Glomerular visceral epithelial cell (primary cell): Measurements from ENCODE around the gene ANGPT4.
"Not testable (repeated sequence)": the region's sequence is repeated elsewhere in the genome, so short reads cannot be mapped to it uniquely, and the experiment has no call there.

Experiments used
- DNase-seq: peaks from one replicate; pipeline ENCODE4 v3.0.0-alpha.2; 2016; ENCODE audit errors: extremely low spot score

ANGPT4 gene

DNA sequence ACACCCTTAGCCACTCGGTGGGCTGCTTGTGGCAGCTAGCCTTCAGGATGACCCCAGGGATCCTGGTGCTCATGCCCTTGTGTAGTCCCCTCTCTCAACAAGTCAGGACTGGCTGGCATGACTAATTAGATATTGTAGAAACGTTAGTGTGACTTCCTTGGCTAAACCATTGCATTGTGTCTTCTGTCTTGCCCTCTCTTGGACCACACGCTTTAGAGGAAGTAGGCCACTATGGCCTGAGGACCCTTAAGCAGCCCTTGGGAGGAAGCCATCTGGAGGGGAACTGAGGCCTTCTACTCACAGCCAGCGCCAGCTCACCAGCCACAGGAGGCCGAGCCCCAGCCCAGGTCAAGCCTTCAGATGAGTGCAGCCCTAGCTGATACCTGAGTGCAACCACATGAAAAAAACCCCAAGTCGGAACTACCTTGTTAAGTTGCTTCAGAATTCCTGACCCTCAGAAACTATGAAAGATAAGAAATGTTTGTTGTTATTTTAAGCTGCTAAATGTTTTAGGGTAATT is 10.1 kb downstream of the ANGPT4 start:
- DNase-seq = no peak

DNA sequence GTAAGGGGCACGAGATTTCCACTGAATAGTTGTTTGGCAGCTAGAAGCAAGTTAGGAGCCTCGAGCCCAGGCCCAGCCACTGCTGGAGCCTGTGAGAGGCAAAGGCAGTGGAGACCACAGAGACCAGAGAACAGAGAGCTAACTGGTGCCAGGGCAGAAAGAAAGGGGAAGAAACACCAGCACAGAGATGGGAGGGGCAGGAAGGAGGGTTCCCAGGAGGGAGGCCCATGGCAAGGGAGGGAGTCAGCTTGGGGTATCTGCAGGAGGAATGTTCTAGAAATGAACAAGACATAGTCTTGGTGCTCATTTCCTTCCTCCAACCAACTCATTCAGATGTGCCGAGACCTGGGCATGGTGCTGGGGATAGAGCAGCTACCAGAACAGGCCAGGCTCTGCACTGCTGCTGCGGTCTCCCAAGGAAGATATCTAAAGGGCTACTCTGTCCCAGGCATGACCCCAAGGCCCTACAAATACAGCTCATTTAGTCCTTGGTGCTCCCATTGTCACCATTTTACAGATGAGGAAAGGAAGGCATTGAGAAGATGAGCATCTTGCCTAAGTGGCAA is 10.7 kb downstream of the ANGPT4 start:
- no peak for DNase-seq

DNA sequence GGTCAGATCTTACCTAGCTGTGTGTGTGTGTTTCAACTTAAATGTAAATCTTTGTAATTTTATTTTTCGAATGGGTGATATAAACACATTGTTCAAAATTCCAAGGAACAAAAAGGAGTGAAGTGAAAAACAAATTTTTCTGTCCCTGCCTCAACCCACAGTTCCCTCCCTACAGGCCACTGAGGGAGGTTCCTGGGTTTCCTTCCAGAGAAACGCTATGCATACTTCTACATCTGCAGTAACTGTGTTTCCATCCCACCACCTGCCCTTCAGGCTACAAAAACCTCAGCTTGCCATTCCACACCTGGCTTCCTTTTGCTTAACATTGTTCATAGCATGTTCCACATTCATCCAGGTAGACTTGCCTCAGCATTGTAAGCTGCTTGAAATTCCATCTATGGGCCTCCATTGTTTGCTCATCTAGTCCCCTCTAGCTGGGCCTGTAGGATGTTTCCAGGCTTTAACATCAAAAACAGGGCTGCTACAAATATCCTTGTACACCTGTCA is 12.0 kb downstream of the ANGPT4 start:
- no peak for DNase-seq

DNA sequence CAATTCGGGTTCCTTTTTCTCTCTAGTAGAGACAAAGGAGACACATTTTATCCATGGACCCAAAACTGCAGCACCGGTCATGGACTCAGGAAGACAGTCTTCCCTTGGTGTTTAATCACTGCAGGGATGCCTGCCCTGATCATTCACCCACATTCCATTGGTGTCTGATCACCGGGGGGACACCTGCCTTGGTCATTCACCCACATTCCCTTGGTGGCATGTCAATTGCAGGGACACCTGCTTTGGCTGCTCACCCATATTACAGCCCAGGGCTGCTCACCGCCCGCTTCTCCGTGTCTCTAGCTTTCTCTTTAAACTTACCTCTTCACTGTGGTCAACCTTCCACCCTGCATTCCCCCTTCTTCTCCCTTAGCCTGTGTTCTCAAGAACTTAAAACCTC is 18.7 kb downstream of the ANGPT4 start:
- DNase-seq = not testable (repeated sequence)

DNA sequence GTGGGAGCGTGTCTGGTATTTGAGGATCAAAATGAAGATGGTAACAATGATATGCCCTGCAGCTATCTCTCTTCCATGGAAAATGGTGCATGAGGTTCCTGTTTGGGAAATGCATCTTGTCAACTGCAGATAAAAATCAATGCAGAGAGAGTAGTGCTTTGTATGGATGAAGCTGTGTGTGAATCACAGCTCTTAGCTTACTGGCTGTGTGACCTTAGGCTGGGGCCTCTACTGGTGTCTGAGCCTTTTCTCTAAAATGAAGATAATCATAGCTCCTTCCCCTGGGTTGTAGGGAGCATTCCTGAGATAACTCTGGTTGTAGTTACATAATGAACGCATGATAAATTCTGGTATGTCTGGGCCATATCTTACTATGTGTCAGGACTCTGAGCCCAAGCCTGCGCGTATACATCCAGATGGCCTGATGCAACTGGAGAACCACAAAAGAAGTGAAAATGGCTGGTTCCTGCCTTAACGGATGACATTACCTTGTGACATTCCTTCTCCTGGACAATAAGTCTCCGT is 19.6 kb downstream of the ANGPT4 start:
- DNase-seq = no peak

DNA sequence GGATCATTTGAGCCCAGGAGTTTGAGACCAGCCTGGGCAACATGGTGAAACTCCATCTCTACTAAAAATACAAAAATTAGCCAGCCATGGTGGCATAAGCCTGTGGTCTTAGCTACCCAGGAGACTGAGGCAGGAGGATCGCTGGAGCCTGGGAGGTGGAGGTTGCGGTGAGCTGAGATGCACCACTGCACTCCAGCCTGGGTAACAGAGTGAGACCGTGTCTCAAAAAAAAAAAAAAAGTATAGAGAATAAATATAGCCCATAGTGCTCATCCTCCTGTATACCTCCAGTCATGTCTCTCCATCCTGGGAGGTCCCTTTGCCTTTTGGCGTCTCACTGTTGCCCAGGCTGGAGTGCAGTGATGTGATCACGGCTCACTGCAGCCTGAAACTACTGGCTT is 23.8 kb downstream of the ANGPT4 start:
- peak; percentile 68 for DNase-seq

DNA sequence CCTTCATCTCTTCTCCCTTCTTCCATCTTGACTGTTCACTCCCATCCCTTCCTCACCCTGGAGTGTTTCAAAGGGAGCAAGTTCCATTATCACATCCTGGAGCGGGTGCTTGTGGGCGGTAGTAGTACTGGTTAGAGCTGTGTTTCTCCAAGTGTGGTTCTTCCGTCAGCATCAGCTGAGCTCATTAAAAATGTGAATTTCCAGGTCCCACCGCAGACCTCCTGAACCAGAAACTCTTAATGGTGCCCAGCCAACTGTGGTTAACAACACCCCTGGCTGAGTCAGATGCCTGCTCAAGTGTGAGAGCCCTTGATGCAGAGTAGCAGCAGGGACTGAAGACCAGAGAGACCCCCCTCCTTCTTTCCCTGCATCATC is 24.4 kb downstream of the ANGPT4 start:
- peak; percentile 98 for DNase-seq

DNA sequence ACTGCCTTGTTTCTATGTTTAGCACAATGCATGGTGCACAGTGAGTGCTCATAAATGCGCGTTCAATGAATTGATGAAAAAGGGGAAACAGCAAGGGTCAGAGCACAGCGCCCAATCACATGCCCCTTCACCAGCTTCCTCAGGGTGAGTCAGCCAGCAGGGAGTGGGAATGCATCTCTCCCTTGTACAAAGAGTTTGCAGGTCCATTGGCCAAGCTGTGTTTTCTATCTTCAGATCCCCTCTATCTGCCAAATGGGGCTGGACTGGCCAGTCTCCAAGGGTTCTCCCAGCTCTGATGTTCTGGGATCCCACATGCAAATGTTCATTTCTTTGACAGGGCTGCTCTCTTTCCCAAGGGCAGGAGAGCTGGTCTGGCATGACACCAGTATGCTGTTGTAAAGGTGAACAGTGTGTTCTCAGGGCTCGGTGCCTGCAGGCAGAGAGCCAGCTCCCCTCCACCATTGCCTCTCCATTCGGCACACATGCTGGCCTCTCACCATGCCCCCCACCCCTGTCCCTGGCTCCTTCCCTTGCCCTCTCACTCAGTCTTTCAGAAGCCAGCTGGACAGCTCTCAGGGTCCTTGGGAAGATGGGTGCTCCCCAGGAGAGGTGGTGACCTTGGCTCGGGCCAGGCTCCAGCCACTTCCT is 25.0 kb downstream of the ANGPT4 start:
- DNase-seq = peak; percentile 22

DNA sequence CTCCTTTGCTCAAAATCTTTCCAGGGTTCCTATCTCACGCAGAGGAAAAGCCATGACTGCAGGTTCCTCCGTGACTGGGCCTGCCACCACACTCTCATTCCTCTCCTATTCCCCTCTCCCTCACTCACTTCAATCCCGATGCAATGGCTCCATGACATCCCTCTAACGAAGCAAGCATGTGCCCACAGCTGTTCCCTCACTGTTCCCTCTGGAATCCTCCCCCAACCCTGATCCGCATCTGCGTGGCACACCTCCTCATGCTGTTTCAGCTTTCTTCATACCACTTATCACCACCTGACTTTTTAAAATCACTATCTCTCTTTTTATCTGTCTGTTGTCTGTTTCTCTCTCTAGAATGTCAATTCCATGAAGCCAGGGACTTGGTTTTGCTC is 25.5 kb downstream of the ANGPT4 start:
- no peak for DNase-seq

DNA sequence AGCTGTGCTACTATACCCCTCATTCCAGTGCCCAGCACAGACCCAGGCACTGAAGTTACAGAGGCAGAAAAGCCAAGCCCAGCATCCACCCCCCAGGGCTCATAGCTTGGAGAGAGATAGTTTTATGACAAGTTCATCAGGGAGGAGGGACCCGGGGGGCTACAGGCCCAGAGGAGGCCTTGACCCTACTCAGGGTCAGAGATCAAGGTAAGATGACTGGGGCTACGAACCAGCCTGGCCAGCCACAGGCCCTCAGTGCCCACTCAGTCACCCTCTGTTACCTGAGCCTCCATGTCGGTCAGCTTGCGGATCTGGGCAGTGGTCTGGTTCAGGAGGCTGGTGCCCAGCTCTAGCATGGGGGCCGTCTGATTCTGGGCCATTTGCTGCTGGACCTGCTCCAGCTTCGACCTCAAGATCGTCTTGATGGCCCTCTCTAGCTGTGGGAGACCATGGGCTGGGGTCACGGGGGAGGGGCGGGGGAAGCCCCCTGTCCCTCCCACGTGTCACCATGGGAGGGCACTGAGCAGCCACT is 26.1 kb downstream of the ANGPT4 start:
- no peak for DNase-seq

DNA sequence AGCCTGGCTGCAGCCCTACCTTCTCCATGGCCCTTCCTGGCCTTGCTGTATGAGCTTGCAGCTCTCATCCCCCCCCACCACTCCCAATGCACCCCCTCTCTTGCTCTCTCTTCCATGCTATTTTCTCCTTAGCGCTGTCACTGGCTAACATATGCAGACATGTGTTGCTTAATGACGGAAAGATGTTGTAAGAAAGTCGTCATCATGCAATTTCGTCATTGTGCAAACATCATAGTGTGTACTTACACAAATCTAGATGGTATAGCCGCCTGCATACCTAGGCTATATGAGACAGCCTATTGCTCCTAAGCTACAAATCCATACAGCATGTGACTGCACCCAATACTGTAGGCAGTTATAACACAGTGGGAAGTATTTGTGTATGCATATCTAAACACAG is 27.0 kb downstream of the ANGPT4 start:
- DNase-seq = no peak

DNA sequence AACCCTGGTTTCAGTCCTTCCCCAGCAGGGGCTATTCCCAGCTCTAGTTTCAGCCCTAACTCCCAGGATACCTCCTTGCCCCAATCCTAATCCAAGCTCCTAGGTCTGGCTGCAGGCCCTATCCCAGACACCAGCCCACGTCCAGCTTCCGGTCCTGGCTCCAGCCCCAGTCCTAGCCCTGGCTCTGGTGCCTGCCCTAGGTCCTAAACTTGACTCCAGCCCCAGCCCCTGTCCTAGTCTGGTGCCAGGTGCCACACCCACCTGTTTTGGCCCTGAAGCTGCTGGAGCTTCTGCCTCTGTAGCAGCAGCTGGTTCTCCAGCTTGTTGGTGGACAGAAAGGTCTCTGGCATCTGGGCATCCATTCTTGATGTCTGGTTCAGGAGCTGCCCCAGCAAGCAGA is 28.1 kb downstream of the ANGPT4 start:
- no peak for DNase-seq

DNA sequence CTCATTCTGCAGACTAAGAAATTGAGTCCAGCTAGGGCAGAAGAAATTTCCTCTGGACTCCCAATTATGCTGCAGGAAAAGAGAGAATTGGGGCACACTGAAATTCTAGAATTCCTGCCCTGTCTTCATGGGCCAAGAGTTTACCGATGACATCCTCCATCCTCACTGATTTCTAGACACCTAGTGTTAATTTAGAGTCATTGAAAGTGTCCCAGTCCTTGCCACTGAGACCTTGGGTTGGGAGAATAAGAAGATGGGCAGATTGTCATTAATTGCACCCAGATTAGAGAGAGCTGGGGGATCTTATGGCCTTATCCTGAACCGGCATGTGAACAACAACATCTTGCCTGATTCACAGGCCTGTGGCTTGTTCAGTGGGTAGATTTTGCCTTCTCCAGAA is 29.0 kb downstream of the ANGPT4 start:
- no peak for DNase-seq

DNA sequence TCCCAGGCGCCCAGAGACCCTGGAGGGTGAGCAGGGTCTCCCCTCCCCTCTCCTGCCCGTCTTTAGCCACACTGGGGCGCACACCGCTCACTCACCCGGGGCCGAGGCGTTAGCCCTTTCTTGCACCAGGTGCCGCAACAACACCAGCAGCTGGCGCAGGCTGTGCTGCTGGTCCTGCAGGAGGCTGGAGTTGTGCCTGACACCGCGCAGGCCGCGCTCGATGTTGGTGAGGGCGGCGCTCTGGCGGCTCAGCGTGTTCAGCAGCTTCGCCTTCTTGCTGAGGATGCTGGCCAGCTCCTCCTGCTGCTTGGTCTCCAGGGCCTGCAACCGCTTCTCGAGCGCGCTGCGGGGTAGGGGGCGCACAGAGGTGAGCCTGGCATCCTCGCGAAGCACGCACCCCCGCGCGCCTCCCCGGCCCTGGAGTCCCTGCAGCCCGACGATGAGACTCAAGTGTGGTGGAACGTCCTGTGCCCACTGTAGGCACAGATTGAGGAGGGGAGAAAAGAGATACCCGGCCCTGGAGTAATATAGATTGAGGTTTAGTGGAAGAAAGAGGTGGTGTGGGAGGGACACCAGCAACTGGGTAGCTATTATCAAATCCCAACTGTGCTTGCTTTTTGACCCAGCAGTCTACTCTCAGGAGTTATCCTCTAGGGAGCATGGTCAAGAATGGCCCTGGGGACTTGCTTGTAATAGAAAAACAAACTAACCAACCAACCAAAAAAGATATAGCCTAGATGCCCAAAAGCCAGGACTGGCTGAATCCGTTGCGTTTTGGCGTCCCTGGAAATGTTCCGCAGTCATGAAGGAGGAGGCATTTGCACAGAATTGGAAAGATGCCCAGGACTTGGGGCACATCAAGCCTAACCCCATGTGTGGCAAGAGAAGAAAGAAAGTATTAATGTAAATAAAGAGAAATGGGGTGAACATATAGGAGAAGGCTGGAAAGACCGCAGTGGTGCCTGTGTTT is 30.9 kb downstream of the ANGPT4 start:
- peak; percentile 47 for DNase-seq

DNA sequence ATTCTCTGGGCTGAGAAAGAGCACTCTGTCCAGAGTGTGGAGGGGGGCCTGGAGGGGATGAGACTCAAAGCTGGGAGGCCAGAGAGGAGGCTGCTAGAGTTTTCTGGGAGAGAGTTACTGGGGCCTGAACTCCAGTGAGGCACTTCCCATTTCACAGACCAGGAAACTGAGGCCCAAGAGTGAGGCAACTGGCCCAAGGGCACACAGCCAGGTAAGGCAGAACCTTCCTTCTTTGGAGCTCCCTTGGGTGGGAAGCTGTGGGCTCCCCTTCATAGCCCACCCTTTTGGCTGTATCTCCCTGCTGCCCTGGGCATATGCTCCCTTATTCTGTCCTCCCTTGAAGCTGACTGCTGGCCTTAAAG is 34.4 kb downstream of the ANGPT4 start:
- no peak for DNase-seq

DNA sequence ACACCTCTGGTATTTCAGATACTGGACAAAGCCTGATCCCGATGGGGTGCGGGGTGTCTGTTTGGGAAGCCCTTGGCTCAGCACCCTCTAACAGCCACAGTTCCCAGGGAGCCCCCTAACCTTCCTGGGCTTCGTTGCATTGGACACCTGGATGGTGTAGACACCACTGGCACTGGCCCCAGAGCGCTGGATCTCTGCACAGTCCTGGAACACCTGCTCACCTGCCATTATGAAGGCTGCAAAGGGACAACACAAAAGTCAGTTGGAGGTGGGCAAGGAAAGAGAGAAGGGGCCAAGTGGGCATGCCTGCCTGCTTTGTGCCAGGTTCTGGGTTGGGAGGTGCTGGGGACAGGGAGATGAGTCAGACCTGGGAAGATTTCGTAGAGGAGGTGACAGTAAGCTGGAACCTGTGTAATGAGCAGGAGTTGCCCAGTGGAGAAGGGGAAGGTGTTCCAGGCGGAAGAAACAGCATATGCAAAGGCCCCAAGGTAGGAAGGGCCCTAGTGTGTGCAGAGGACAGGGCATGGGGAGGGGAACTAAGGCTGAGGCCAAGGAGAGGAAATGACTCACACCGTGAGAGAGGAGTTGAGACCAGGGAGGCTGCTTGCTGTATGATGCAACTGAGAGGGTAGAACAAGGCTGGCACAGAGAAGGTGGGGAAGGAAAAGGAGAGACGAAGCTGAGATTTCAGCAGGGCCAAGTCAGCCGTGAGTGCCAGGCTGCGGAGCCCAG is 34.9 kb downstream of the ANGPT4 start:
- peak; percentile 55 for DNase-seq

DNA sequence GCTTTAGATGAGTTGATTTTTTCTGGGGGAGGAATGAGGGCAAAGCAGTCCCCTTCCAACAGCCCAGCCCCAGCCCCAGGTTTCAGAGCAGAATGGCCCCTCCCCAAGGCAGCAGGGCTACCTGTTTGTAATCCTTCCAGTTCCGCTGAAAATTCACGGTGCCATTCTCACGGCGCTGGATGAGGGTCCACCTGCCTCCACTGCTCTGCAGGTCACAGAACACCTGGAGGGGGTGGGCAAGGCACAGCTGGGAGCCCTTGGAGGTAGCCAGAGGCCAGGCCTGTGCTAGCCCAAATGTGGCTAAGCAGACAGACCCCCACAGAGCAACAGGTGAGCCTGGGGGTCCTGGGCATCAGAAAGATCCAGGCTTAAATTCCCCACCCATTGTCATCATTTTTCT is 36.5 kb downstream of the ANGPT4 start:
- no peak for DNase-seq

DNA sequence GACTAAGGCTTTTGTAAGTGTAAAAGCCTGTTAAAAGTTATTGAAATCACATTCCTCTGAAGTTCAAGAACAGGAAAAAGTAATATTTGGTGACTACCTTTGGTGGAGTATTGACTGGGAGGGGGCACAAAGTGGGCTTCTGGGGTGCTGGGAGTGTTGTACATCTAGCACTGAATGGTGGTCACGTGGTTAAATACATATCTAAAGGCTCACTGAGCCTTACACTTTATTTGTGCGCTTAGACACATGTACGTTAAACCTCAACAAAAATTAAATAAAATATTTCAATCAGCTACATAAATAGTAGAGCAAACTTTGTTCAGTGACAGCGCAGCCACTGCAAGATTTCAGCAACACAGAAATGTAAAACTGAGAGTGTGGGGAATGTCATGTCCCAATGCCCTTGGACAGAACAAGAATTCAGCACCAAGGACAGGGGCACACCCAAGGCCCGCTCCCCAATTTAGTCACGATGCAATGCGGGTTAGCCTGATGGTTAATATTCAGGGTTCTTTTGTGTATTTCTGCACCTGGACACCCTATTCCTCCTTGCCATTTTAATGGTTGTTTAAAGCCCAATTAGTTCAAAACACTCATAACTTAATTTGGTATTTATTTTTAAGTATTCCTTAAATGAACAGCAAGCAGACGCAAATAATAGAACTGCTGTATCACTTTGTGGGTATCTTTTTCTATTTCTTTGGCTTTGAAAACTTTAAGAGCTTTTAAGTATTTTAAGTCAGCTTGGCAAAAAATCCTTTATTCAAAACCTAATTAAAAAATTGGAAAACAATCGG is 37.4 kb downstream of the ANGPT4 start:
- no peak for DNase-seq

DNA sequence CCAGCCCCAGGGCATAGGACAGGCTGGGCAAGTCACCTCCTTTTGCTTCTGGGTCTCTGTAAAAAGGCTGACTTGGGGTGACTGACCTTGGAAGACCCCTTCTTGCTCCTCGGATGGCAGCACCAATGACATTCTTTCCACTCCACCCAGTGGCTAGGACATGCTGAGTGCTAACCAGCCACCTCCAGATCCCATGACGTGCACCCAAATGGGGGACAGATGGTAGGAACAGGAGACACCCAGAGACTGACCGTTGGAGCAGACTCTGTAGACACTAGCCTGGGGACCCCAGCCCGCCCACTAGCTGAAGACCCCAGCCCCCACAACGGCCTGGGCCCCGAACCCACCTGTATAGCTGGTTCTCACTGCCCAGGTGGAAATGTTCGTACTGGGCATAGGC is 38.3 kb downstream of the ANGPT4 start:
- no peak for DNase-seq

DNA sequence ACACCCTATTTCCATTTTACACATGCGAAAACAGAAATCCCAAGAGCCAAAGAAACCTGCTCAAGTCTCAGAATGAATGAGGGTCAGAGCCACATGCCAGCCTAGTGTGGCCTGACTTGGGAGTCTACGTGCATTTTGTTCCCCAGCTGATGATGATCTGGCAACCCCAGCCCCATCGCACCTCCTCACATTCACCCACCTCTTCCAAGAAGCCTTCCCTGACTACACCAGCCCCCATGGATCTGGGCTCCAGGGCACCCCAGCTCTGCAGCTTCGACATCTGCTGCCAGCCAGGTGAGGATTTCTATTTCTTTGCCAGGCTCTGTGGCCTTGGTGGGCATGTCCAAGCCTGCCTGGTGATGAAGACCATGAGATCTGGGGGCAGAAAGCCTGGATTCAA is 41.0 kb downstream of the ANGPT4 start:
- no peak for DNase-seq
